GM12872 (cell line): ENCODE results near the gene PABPN1L.

Source experiments
- CTCF ChIP-seq: IDR thresholded peaks from 3 replicates; pipeline ENCODE4 v1.5.1; 2011; ENCODE audit warnings: low read depth, mild to moderate bottlenecking, low read length, moderate library complexity; ENCODE audit not compliant: insufficient read depth

The PABPN1L gene

GRCh38 chr16:88892065-88892464, 25.6 kb upstream of the PABPN1L start:
- no peak for TF ChIP-seq CTCF

- TF ChIP-seq CTCF: no peak
Observed at GRCh38 chr16:88891083-88891482, 24.6 kb upstream of the PABPN1L start.

- TF ChIP-seq CTCF: no peak
Observed at GRCh38 chr16:88888461-88889387, 22.3 kb upstream of the PABPN1L start.

GRCh38 chr16:88888057-88888456, 21.6 kb upstream of the PABPN1L start:
- TF ChIP-seq CTCF: no peak

- no peak for TF ChIP-seq CTCF
Observed at GRCh38 chr16:88886845-88887521, 20.5 kb upstream of the PABPN1L start.

- TF ChIP-seq CTCF: no peak
Observed at GRCh38 chr16:88886420-88886844, 20.0 kb upstream of the PABPN1L start.

- no peak for TF ChIP-seq CTCF
Observed at GRCh38 chr16:88885693-88886280, 19.3 kb upstream of the PABPN1L start.
